ENCODE data around the gene CLEC2L. TPM values are rescaled to one million over a fixed set of nuclear protein-coding genes. Genes with fewer than 3 reads are reported as not detected.

CLEC2L gene
- total RNA-seq, 4 donors from 2014 or later, result 0.36 TPM; not detected in 3

DNA sequence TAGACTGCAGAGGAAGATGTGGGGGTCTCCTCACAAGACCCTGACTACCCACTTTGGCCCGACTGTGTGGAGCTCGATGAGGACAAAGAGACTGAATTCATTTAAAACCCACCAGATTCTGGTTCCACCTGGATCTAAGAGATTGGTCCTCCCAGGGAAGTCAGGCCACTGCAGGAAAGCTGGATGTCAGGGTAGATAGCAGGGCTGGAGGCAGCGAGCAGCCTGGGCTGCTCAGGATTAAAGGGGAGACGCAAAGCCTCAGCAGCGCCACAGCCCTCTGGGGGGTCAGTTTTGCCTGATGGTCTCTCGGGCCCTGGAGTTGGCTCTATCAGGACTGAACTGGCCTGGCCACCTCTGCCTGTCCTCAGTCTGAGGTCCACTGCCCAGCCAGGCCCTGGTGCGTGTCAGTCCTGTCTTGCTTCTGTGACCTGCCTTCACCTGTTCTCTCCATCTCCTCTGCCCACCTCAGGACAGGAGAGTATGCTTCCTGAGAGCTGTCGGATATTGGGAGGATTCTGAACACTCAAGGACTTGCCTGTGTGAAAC lies 27.8 kb upstream of the CLEC2L start:
- no peak for DNase-seq (ENCODE audit: low spot score)
- no peak for ATAC-seq (ENCODE audit: low FRiP score)
- TF ChIP-seq, protein P1, sequence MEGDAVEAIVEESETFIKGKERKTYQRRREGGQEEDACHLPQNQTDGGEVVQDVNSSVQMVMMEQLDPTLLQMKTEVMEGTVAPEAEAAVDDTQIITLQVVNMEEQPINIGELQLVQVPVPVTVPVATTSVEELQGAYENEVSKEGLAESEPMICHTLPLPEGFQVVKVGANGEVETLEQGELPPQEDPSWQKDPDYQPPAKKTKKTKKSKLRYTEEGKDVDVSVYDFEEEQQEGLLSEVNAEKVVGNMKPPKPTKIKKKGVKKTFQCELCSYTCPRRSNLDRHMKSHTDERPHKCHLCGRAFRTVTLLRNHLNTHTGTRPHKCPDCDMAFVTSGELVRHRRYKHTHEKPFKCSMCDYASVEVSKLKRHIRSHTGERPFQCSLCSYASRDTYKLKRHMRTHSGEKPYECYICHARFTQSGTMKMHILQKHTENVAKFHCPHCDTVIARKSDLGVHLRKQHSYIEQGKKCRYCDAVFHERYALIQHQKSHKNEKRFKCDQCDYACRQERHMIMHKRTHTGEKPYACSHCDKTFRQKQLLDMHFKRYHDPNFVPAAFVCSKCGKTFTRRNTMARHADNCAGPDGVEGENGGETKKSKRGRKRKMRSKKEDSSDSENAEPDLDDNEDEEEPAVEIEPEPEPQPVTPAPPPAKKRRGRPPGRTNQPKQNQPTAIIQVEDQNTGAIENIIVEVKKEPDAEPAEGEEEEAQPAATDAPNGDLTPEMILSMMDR (IDR thresholded peaks at IDR 0.05), result no peak

DNA sequence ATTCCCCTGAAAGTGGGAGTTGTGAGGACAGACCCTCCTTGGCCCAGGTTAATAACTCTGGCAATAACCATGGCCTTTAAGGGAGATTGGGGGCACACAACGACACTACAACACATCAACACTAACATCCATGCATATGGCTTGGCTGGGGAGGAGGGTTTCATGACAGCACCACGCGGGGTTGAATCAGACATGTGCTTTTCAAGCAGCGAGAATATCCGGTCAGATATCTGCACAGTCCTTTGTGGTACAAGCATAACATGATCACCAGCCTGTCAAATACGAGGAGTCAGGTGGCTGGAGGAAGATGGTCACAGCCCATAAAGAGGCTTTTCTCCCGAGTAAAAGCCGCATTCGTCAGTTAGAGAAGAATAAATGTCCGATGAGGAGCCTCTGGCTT lies 27.0 kb upstream of the CLEC2L start:
- ATAC-seq (ENCODE audit: low FRiP score) (no peak), DNase-seq (ENCODE audit: low spot score) (no peak)
- TF ChIP-seq, protein P1 (IDR thresholded peaks at IDR 0.05), result no peak

DNA sequence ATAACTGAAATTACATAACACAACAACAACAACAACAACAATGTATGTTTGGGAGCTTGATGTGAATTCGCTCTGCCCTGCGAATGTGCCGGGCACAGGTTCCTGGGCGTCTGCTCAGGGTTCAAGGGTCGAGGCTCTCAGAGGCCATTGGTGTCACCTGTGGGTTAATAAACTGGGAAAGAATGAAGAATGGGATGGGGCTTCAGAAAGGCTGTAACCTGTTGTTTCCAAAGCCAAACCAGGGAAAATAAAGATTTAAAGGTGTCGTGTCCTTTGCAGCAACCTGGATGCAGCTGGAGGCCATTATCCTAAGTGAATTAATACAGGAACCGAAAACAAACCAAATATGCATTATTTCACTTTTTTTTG lies 22.7 kb upstream of the CLEC2L start:
- TF ChIP-seq, protein P1 (IDR thresholded peaks at IDR 0.05), result no peak
- DNase-seq (ENCODE audit: low spot score) (no peak), ATAC-seq (ENCODE audit: low FRiP score) (no peak)

DNA sequence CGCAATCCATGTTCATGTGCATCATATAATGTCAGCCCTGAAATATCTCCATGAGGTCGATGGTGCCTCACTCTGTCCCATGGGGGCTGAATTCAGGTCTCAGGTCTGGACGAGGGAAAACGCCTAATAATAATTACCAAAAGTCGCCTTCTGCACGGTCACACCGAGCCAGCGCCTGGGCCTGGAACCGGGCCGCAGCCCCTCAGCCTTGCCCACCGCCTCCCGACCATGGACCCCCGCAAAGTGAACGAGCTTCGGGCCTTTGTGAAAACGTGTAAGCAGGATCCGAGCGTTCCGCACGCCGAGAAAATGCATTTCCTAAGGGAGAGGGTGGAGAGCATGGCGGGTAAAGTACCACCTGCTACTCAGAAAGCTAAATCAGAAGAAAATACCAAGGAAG lies 21.3 kb upstream of the CLEC2L start:
- TF ChIP-seq, protein P1 (IDR thresholded peaks at IDR 0.05), result no peak
- ATAC-seq (ENCODE audit: low FRiP score), result no peak

DNA sequence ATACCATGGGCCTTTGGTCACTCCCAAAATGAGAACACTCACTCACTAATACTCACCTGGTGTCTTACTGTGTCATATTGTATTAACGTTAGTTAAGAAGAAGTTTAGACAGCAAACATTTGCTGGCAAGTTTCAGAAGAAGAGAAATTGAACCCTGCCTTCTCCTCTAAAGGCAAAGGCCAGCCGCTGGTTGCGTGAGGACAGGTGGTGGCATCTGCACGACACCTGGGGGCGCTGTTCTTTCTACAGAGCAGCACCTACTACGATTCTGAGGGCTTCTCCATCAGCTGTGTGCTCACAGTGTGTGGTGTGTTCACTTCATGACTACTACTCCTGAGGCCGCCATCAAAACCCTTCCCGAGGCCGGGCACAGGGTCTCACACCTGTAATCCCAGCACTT lies 17.9 kb upstream of the CLEC2L start:
- DNase-seq (ENCODE audit: low spot score) (no peak), ATAC-seq (ENCODE audit: low FRiP score) (no peak)
- TF ChIP-seq, protein P1 (IDR thresholded peaks at IDR 0.05), result no peak

More for the DNA sequence above, 21.3 kb upstream of the CLEC2L start:
- DNase-seq (ENCODE audit: low spot score), result no peak

DNA sequence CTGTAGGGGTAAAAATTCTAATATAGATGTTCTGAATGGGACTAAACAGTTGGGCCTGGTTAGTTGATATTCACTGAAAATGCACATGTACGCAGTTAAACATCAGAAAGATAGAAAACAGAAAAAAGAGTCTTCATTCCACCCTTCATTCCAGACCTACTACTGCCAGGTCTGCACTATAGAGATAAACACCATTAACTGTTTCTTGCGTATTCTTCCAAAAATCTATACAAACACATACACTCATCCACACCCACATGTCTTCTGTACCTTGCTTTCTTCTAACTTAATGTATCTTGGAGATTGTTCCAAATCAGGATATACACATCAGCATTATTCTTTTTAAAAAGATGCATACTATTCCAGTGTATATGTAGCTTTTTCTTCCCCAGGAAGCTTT lies 13.9 kb upstream of the CLEC2L start:
- ATAC-seq (ENCODE audit: low FRiP score) (no peak), DNase-seq (ENCODE audit: low spot score) (no peak)
- TF ChIP-seq, protein P1 (IDR thresholded peaks at IDR 0.05), result no peak

DNA sequence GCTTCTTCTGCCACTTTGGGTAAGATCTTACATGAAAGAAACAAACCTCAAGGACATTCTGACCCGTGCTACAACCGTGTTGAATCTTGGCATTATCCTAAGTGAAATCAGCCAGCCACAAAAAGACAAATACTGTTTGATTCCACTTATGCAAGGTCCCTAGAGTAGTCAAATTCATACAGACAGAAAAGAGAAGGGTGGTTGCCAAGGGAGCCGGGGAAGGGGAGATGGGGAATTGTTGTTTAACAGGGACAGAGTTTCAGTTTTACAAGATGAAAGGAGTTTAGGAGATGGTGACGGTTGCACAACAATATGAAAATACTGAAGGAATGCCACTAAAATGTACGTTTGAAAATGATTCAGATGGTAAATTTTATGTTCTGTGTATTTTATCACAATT lies 12.2 kb upstream of the CLEC2L start:
- no peak for ATAC-seq (ENCODE audit: low FRiP score)
- no peak for DNase-seq (ENCODE audit: low spot score)
- TF ChIP-seq, protein P1 (IDR thresholded peaks at IDR 0.05), result no peak

Measured in omental fat pad (tissue), 4 donors.